Stimulated activated CD8-positive, alpha-beta memory T cell treated with anti-CD3 and anti-CD28 coated beads, Interleukin-12 subunit alpha, Interleukin-12 subunit beta, amount 100 ng/mL, for 1 hour (primary cell): ENCODE measurements around the gene DNASE1L1.

Experiments
- DNase-seq: peaks from one replicate; pipeline ENCODE4 v3.0.0-alpha.2; 2020; ENCODE audit warnings: low read depth

Gene DNASE1L1

DNA sequence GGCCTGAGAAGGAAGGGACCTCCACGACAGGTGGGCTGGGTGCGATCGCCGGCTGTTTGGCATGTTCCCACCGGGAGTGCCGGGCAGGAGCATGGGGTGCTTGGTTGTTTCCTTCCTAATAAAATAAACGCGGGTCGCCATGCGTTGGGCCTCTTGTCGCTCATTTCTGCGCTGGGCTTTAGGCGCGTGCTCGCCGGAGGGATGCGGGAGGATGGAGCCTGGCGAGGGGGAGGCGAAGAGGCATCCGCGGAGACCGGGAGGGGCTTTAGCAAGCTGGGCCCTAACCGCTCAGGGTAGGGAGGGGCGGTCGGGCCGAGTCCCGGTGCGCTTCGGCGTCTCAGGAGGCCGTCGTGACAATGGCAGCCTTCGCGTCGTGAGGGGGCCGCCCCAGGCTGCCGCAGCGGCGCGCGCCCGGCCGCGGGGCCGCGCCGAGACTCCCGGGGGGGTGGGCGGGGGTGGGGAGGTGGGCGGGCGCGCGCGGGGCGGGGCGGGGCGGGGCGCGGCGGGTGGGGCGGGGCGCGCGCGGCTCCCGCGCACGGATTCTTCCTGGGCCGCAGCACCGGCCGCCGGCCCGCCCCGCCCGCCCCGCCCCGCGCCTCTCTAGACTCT lies 27.4 kb upstream of the DNASE1L1 start:
- peak; percentile 23 for DNase-seq

DNA sequence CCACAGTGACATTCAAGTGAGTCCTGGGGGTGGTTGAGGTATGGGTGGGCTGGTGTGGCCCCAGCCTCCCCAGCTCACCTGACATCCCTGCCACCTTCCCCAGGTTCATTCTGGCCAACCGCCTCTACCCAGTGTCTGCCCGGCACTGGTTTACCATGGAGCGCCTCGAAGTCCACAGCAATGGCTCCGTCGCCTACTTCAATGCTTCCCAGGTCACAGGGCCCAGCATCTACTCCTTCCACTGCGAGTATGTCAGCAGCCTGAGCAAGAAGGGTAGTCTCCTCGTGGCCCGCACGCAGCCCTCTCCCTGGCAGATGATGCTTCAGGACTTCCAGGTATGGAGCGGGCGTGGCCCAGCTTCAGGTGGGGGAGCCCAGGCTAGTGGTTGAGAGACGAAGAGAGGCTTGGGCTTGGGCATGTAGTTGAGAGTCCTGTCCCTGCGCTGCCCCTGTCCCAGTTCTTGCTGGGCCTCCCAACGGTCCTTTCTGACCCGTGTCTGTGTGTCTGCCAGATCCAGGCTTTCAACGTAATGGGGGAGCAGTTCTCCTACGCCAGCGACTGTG lies 26.2 kb upstream of the DNASE1L1 start:
- DNase-seq, result no peak

- no peak for DNase-seq
Measured at GRCh38 chrX:154434394-154435168, 25.5 kb upstream of the DNASE1L1 start.

DNA sequence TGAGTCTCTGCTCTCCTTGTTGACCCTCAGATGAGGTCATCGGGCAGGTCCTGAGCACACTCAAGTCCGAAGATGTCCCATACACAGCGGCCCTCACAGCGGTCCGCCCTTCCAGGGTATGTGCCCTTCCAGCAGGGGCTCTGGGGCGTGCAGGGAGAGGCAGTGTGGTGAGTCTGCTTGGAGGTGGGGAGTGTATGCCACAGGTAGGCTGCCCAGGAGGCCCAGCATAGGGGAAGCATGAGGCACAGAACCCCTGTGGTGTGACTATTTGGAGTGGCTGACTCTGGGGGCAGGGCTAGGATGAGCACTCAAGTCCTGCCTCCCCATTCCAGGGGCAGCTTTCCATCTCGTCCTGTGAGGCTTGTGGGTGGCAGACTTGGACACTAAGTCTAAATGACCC lies 24.6 kb upstream of the DNASE1L1 start:
- DNase-seq, result no peak

DNA sequence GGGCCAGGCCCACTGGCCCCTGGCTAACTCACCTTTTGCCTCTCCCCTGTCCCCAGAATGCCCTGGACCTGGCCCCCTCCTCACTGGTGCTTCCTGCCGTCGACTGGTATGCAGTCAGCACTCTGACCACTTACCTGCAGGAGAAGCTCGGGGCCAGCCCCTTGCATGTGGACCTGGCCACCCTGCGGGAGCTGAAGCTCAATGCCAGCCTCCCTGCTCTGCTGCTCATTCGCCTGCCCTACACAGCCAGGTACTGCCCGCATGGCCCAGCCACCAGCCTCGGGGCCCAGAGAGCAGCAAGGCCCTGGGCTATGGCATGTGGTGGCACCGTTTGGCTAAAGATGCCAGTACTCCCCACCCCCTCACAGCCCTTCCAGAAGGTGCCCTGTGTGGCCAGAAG lies 23.2 kb upstream of the DNASE1L1 start:
- no peak for DNase-seq

GRCh38 chrX:154431341-154431740 lies 22.3 kb upstream of the DNASE1L1 start:
- DNase-seq, result no peak

DNA sequence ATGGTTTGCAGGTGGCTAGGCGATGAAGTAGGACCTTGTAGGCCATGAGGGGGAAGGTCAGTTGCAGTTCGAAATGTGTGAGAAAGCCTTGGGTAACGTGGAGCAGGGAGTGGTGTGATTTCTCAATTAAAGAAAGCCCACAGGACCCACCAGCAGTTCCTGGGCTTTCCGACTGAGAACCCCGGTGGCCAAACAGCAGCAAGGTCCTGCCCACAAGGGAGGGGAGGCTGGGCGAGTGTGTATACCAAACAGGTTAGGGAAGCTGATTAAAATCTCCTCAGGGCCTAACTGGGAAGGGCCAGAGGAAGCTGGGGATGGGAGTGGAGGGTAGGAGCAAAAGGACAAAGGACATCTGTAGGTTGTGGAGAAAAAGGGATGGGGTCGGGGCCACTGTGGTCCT lies 21.9 kb upstream of the DNASE1L1 start:
- DNase-seq, result no peak

GRCh38 chrX:154430479-154430878 lies 21.4 kb upstream of the DNASE1L1 start:
- no peak for DNase-seq

DNA sequence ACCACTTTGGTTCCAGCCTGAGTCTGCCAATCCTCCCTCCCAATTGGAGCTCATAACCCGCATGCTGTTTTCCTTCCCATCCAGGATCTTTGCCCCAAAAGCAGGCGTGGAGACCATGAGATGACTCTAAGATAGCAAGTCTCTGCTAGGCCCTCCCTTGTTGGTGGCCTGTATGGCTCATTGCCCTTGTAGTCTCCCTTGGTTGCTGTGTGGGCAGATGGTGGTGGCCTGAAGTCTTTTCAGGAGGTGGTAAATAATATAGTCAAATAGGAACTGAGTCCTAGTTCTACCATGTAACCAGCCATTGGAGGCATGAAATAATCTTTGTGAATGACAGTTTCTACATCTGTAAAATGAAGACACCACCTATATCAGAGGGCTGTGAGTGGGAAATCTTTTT lies 20.7 kb upstream of the DNASE1L1 start:
- no peak for DNase-seq

GRCh38 chrX:154428176-154429171 lies 19.4 kb upstream of the DNASE1L1 start, which contains the start of gene ATP6AP1:
ATP6AP1 (plus strand) TSS chrX:154428677; CDS start chrX:154428693, 16 bp downstream.
- peak; percentile 73 for DNase-seq

DNA sequence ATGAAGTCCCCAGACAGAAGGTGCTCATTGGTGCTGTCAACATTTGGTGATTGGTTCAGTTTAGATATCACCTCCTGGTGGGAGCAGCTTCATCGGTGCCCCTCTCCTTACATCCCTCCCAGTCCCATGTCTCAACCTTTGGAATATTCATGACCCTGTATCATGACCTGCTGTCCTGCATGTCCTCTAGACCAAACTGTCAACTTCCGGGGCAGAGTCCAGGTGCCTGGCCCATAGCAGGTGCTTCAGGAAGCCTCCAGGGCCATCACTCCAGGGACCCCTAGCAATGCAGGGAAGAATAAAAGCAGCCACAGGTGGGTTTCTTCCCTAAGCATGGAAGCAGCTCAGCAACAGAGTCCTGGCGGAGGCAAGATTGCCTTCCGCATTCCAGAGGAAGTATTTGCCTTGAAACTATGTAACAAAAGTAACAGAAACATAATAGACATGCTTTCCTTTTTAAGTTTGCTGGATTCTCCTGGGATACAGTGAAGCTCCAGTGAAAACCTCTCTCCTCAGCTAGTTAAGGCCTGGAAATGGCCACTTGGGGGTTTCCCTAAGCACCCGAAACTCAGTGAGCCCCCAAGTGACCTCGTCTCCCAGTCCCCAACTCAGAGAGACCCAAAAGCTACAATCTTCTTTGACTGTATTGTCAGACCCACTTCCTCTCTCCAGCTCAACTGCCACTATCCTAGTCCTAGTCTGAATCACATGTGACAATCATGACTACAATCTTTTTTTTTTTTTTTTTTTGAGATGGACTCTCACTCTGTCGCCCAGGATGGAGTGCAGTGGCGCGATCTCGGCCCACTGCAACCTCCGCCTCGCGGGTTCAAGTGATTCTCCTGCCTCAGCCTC lies 18.1 kb upstream of the DNASE1L1 start:
- DNase-seq, result no peak

- DNase-seq, result no peak
Measured at GRCh38 chrX:154420402-154420756, 11.3 kb upstream of the DNASE1L1 start.

GRCh38 chrX:154419688-154420401 lies 10.8 kb upstream of the DNASE1L1 start:
- DNase-seq, result no peak

DNA sequence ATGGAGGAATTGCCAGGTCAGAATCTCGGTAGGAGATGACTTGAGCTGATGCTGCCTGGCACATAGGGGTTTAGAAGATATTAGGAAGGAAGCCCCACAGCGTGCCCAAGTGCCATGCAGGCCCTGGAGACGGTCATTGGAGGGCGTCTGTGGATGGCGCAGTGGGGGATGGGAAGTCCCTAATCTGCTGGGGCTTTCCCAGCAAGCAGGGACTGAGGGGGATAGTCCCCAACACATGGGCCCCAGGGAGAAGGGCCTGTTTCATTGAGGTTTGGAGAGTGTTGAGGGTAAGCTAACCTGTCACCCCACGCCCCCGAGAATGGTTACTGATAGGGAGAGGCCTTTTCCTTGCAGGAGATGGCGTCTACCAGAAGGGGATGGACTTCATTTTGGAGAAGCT lies 10.1 kb upstream of the DNASE1L1 start:
- DNase-seq, result no peak

GRCh38 chrX:154417157-154417556 lies 8.1 kb upstream of the DNASE1L1 start:
- no peak for DNase-seq

DNA sequence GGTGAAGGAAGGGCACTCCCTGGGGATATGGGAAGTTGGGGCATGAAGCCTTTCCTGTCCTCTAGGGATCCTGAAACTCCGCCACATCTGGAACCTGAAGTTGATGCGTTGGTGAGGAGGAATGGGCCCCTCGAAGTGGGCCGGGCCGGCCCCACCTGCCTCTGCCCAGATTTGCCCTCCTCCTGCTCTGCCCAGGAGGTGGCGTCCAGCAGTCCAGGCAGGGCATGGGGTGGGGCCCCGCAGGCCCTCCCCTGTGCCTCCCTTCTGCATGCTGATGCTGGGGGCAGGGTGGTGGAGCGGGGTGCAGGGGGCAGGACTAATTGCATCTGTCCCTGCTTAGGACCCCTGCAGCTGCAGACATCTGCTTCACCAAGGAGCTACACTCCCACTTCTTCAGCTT lies 4.1 kb upstream of the DNASE1L1 start:
- no peak for DNase-seq

- no peak for DNase-seq
Measured at GRCh38 chrX:154412468-154412867, 3.4 kb upstream of the DNASE1L1 start.

GRCh38 chrX:154411981-154412340 lies 2.9 kb upstream of the DNASE1L1 start:
- DNase-seq, result peak; percentile 23

DNA sequence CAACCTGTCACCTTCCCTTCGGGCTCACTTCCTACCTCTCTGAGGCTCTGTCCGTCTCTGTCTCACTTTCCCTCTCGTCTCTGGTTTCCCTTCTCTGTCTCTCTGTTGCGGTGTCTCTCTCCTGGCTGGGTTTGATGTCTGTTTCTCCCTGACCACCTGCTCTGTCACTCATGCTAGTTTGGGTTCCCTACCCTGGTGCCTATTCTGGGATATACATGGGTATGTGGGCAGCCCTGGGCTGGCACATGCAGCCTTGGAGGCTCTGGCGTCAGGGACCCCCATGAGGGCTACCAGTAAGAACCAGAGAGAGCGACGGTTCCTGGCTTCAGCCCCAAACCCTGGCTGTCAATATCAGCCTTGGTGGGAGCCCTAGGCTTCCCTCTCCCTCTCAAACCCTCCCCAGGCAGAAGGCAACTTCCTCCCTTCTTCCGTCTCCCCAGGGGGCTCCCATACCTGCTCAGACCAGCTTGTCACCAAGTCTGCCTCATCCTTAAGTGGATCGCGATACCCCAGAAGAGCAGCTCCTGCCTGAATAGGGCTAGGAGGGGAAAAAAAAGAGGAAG lies 314 bp downstream of the DNASE1L1 start:
- no peak for DNase-seq

GRCh38 chrX:154404625-154405192 lies 4.3 kb downstream of the DNASE1L1 start:
- DNase-seq, result no peak
